NCI-H2171 (cell line): ENCODE data around the gene SYS1.
"Not testable (repeated sequence)": the region's sequence is repeated elsewhere in the genome, so short reads cannot be mapped to it uniquely, and the experiment has no call there.

Experiments used
- DNase-seq: peaks from one replicate; lab custom pipeline; 2025; lab: John Stamatoyannopoulos, UW

Gene SYS1

GRCh38 chr20:45340236-45340847, 22.6 kb upstream of the SYS1 start:
- no peak for DNase-seq

GRCh38 chr20:45340951-45341350, 22.0 kb upstream of the SYS1 start:
- DNase-seq = no peak

GRCh38 chr20:45341579-45341938, 21.4 kb upstream of the SYS1 start:
- no peak for DNase-seq

GRCh38 chr20:45341939-45342854, 20.8 kb upstream of the SYS1 start:
- no peak for DNase-seq

GRCh38 chr20:45342855-45343531, 20.0 kb upstream of the SYS1 start:
- DNase-seq = no peak

GRCh38 chr20:45343532-45344167, 19.3 kb upstream of the SYS1 start:
- DNase-seq = no peak

GRCh38 chr20:45344168-45344860, 18.6 kb upstream of the SYS1 start:
- no peak for DNase-seq

- DNase-seq = no peak
Measured at GRCh38 chr20:45345104-45345936, 17.6 kb upstream of the SYS1 start.

- DNase-seq = no peak
Measured at GRCh38 chr20:45346291-45346718, 16.7 kb upstream of the SYS1 start.

- DNase-seq = no peak
Measured at GRCh38 chr20:45346851-45347250, 16.1 kb upstream of the SYS1 start.

GRCh38 chr20:45347297-45347935, 15.5 kb upstream of the SYS1 start:
- no peak for DNase-seq

GRCh38 chr20:45347936-45348778, 14.8 kb upstream of the SYS1 start, which contains the start of gene SDC4:
SDC4 (minus strand) TSS chr20:45348424; CDS start chr20:45348384, 40 bp downstream.
- DNase-seq = peak; percentile 29

- DNase-seq = no peak
Measured at GRCh38 chr20:45350217-45350616, 12.7 kb upstream of the SYS1 start.

- DNase-seq = not testable (repeated sequence)
Measured at GRCh38 chr20:45350795-45351194, 12.2 kb upstream of the SYS1 start.

- no peak for DNase-seq
Measured at GRCh38 chr20:45352729-45353128, 10.2 kb upstream of the SYS1 start.

- DNase-seq = no peak
Measured at GRCh38 chr20:45353746-45354145, 9.2 kb upstream of the SYS1 start.

- DNase-seq = no peak
Measured at GRCh38 chr20:45354423-45355208, 8.3 kb upstream of the SYS1 start.
